NCI-H187 treated with DMSO at 0.1 percent for 48 hours (cell line): Measurements from ENCODE around the gene HERPUD2.
"Not testable (repeated sequence)": the region's sequence is repeated elsewhere in the genome, so short reads cannot be mapped to it uniquely, and the experiment has no call there.

Experiments
- DNase-seq: peaks from one replicate; lab custom pipeline; 2025; lab: John Stamatoyannopoulos, UW

HERPUD2 gene

DNA sequence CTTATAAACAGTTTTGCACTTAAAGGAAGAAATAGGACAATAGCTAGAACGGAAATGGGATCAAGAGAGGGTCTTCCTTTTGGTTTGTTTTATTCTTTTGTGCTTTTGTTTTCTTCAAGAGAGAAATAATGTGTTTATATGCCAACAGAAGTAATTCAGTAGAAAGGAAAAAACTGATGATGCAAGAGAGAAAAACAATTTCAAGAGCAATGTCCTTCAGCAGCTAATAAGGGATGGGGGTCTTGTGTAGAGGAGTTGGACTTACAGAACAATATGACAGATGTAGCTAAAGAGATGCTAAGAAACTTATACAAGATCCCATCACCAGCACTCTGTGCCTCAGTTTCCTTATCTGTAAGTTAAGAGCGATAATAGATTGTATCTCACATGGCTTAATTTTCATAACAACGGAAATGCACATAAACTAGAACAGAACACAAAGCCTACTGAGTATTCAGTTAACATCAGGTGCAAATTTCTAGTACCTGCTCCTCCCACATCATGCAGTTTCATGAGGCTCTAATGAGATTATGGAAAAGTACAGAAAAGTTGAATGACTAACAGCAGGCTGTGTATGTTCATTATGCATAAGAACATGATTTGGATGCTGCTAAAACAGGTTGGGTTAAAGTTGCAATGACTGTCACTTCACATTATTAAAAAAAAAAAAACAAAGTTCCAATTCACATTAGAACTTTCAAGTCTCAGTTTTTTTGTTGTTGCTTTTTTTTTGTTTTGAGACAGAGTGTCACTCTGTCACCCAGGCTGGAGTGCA is 17.2 kb downstream of the HERPUD2 start:
- no peak for DNase-seq

DNA sequence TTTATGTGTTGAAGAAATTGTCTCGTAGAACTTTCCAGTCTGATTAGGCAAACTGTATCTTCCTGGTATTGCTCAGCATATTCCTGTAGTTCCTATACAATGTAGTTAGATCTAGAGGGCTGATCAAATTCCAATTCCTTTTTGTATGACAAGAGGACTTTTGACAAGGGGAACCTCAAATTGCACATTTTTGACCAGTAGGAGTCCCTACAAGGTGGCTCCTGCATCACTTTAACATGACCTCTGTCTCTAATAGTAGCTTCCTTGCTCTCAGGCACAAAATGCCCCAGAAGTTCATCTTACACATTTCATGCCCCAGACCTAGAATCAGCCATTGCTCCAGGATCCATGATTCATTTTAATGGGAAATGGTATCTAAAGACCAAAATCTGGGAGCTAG is 18.7 kb downstream of the HERPUD2 start:
- DNase-seq, result no peak

DNA sequence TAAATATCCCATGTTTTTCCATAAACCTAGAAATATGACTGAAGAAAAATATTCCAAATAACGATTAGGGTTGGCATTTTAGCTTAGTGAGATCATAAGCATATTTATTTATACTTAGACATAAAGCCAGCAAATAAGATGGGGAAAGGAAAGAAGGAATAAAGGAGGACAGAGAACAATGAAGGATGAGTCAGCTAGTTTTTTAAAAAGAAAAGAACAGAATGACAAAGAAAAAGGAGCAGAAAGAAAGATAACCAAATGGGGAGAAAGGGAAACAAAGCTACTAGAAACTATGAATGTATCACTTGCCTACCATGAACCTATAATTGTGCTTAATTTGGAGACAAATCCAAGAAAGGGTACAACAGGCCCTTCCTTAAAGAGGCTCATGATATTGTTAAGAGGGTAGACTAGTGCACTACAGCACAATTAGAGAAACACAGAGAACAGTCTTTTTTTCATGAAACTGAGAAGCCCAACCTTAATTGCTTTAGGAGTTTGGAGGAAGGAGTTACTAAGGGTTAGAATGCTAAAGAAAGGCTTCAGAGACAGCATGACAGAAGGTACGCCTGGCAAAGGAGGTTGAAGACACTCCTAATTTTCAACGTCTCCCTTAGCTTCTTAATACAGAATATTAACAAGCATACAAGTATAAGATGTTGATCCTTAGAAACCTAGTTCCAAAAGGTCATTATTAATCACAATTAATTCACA is 23.9 kb downstream of the HERPUD2 start:
- no peak for DNase-seq

DNA sequence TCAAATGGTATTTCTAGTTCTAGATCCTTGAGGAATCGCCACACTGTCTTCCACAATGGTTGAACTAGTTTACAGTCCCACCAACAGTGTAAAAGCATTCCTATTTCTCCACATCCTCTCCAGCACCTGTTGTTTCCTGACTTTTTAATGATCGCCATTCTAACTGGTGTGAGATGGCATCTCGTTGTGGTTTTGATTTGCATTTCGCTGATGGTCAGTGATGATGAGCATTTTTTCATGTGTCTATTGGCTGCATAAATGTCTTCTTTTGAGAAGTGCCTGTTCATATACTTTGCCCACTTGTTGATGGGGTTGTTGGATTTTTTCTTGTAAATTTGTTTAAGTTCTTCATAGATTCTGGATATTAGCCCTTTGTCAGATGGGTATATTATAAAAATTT is 34.5 kb downstream of the HERPUD2 start:
- not testable (repeated sequence) for DNase-seq

DNA sequence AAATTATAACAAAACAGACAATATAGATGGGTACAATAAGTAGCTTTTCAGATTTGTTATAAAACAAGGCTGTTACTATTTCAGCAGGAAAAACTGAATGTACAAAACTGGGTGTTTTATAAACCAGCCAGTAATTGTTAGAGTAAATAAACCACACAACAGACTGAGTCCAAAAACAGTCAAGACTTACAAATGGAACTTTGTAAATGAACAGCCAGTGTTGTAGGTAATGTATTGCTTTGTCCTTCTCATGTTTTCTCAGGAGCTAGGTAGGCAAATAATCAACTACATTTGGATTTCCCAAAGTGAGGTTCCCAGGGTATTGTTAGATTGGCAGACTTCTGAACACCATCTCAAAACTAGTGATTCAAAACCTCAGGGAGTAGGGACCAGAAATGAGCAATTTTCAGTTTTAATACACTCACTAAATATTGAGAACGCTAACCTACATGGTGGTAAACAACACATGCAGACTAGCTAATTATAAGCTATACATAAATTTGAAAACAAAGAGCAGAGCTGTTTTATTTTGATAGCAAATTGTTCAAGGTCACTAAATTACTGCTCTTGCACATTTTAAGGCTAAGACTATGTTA is 36.2 kb downstream of the HERPUD2 start:
- no peak for DNase-seq

DNA sequence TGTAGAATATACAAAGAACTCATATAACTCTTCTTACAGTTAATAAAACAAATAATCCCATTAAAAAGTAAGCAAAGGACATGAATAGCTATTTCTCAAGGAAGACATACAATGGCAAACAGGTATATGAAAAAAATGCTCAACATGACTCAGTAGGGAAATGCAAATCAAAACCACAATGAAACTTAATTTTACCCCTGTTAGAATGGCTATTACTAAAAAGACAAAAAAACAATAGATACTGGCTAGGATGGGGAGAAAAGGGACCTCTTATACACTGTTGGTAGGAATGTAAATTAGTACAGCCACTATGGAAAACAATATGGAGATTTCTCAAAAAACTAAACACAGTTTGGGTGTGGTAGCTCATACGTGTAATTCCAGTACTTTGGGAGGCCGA is 37.8 kb downstream of the HERPUD2 start:
- no peak for DNase-seq

DNA sequence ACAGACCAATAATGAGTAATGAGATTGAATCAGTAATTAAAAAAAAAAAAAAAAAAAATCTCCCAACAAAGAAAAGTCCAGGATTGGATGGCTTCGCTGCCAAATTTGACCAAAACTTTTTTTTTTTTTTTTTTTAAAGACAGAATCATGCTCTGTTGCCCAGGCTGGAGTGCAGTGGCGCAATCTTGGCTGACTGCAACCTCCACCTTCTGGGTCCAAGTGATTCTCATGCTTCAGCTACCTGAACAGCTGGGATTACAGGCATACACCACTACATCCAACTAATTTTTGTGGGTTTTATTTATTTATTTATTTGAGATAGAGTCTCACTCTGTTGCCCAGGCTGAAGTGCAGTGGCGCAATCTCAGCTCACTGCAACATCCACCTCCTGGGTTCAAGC is 40.4 kb downstream of the HERPUD2 start:
- DNase-seq, result not testable (repeated sequence)

DNA sequence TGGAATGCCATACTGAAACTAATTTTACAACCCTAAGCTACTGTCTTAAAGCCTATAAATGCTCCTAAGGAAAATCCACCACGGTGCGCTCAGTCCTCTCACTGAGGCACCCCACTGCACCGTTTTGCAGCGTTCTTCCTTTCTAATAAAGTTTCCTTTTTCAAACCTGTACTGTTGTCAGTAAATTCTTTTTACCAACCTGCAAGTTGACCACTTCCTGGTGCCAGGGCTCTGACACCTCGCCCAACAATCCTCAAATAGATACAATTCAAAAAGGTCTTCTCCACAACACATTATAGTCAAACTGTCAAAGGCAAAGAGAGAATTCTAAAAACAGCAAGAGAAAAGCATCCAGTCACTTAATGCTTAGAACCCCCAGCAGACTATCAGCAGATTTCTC is 42.8 kb downstream of the HERPUD2 start:
- DNase-seq, result no peak

DNA sequence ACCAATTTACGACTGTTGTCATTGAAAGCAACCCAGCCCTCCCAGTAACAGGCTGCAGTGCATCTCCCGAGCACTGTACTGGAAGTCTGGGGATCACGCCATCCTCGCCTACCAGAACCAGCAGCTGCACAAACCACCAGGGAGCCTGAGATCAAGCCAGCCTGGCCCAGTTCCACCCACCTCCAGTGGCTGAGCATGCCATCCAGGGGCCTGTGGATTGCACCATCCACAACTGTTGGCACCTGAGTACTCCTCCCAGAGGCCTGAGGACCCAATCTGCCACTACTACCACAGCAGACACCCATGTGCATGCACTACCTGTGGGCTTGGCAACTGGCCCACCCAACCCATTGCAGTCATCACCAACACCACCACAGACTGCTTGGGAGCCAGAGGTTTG is 44.2 kb downstream of the HERPUD2 start:
- no peak for DNase-seq

DNA sequence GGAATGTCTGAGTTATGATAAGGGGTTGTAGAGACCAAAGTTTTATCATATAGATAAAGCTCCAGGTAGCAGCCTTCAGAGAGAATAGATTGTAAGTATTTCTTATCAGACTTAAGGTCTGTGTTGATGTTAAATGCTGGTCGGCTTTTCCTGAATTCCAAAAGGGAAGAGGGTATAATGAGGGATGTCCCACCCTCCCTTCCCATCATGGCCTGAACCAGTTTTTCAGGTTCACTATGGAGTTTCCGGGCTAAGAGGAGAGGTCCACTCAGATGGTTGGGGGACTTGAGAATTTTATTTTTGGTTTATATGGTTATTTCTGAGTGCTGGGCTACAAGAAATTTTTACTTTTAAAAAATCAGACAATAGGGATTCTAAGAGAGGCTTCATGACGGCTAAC is 45.2 kb downstream of the HERPUD2 start:
- no peak for DNase-seq

DNA sequence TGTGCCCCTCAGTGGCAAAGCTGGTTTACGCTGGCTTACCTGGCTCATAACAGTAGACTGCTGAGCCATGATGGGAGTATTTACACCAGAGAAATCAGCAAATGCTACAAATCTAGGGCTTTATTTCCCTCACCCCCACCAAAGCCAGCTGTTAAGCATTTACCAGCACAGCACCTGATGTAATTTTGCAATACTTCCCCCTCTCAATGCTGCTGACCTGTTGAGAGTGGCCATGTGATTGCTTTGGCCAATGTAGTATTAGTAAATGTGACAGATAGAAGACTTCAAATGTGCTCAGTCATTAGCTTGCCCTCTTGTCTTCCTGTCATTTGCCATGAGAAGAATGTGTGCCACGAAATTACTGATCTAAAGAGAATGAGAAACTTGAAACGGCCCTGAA is 46.6 kb downstream of the HERPUD2 start:
- DNase-seq, result no peak

DNA sequence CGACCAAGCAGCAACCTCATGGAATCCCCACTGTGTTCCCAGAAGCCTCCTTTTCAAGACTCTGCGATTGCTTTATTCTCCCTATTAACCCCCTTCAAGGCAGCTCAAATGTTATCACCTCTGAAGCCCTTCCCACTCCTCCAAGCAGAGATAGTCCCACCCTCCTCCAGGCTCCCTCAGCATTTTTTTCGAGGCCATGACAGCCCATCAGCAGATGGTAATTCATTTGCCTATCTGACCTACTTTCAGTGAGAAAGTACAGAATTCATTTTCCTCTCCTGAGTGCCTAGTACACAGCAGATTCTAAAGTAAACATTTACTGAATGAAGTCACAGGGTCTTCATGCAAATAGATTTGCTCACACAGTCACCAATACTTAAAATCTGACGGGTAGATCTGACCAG is 47.8 kb downstream of the HERPUD2 start:
- DNase-seq, result no peak

DNA sequence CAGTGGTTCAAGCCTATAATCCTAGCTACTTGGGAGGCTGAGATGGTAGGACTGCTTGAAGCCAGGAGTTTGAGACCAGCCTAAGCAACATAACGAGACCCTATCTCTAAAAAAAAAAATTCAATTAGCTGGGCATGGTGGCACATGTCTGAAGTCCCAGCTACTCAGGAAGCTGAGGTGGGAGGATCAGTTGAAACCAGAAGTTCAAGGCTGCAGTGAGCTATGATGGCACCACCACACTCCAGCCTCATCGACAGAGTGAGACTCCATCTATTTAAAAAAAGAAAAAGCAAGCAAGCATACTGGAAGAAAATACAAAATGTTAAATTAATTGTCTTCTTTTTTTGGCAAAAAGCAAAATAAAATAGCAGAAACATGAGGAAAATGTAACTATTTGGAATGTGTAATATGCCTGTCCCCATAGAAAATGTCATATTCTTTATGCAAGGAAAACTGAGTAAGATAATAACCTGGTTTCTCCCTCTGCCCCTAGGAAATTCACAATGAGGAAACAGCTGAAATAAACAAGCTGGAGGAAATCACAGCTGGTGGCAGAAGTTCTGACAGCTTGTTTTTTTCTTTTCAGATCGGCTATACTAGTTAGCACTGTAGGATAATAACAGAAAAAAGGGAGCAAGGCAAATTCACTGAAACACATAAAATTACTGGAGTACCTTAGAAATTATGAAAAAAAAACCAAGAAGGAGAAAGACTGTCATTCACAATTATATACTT is 48.5 kb downstream of the HERPUD2 start:
- no peak for DNase-seq

DNA sequence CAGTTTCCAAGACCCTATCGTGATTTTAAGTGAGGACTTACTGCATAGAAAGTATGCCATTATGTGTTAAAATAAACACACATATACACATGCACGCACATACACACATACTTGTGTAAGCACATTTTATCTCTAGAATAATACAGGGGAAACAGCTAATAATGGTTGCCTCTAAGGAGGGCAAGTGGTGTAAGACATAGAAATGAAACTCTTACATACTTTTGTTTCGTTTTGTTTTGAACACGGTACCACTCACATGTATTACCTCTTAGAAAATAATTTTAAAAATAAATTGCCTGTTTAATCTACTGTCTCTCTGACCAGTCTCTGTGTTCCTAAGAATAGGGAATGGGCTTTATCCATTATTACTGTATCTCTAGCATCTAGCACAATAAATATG is 49.2 kb downstream of the HERPUD2 start:
- no peak for DNase-seq

DNA sequence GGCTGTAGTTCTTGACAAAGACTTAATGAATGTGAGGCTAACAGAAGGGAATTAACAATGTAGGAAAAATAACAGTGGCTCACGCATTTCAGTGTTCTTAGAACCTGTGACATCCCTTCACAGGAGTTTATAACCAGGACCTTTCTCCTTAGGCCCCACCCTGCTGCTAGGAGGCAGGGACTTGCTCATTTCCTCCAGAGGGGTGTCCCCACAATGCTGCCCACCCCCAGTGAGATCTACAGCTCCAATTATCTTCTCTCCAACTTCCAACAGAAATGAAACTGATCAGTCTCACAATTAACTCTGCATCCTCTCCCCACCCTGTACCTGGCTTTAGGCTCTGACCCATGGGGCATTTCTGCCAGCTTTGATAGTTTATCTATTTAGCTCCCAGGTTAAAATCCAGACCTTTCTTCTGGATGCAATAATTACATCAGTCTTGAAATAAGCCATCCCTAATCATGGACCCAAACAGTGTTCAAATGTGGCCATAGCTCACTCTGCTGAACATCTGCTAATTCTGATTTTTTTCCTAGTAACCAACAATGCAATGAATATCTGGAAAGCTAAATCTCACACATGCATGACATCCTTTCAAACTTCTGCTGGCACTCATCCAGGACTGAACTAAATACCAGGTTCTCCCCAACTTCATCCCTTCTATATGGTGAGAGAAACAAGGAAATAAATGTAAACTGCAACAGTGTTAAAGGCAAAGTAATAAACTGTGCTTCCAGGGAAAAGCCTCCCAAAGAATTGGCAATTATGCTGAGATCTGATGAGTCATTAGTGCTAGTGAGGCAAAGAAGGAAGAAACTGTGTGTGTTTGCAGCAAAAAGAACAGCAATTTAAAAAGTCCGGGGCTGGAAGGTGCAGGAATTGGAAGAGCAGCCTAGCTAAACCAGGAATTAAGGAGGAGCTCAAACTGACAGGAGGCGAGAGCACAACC is 64.6 kb downstream of the HERPUD2 start:
- DNase-seq, result no peak

DNA sequence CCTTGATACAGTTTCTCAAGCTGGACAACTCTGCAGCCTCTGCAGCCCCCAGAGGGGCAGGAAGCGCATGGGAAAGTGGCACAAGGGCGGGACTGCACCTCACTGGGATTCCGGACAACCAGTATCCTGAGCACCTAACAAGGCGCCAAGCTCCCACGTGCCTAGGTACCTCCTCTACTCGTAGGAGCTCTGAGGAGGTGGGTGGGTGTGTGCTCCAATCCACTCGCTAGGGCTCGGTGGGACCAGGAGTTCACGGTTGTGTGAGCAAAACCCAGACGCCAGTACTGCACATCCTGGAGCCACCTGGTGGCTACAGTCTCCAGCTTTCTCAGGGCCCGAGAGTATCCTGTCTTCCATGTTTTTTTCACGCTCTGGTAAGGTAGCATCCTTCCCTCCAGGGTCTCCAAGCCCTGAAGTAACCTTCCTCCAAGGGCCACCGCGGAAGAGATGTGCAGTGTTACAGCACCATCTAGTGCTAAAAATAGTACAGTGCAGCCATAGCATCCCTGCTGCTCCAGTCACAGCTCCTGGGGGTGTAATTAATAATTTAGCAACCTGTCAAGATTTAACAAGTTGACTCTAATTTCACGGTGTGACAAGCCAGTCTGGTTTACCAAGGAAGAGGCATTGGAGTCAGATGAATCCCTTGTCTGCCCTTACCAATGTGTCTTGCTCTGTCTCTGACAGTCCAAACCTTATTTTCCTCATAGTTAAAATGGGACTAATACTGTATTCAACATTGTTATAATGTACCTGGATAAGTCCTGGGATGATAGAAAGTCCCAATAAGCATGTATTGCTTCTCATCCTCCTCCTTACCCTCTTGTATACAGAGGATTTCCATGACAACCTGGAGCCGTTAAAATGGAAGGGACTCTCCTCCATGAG is 70.4 kb downstream of the HERPUD2 start:
- no peak for DNase-seq

DNA sequence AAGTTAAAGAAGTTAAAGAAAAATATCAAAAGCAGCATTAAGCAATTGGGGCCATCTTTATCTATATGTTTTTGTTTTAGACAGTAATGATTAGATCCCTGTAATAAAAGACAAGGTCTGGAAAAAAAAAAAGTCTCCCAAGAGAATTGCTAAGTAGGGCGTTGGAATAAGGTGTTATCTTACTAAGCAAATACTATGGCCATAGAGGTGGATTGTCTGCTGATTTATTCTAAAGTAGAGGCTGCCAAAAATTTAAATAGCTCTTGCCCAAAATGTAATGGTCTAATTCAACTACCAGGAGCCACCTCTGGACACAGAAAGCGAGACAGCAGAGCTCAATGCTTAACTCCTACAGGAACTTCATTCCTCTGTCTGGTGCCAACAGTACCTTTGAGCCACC is 71.6 kb downstream of the HERPUD2 start:
- DNase-seq, result no peak

DNA sequence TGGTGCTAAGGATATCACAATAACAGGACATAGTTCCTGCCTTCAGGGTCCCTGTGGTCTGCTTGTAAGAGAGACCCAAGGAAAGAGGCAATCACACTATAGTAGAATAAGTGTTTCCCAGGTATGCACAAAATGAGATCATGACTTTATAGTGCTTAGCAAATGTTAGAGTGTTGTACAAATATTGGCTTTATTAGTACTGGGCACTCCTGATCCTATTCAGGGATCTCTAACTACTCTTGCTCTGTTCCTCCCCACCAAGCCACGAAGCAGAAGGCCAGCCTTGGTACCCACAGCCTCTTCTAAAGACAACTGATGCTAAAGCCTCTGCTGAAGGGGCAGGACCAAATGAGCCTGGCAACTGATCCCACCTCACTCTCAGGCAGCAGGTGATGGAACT is 75.1 kb downstream of the HERPUD2 start:
- DNase-seq, result no peak

DNA sequence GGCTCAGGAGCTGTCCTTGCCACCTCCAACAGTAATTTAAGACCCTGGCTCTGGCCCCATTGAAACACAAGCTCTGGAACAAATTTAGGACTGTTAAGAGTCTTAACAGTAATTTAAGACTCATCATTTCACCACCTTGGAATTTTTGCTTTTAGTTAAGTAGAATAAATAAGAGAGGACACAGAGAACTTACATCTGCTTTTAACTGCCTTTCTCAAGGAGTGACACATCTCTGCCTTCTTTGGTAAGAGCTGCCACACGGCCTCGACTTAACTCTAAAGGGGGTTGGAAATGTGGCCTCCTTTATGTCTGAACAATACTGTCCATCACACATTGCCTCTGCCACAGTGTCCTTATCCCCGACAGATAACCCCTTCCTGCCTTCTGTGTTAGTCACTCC is 77.9 kb downstream of the HERPUD2 start:
- DNase-seq, result no peak

DNA sequence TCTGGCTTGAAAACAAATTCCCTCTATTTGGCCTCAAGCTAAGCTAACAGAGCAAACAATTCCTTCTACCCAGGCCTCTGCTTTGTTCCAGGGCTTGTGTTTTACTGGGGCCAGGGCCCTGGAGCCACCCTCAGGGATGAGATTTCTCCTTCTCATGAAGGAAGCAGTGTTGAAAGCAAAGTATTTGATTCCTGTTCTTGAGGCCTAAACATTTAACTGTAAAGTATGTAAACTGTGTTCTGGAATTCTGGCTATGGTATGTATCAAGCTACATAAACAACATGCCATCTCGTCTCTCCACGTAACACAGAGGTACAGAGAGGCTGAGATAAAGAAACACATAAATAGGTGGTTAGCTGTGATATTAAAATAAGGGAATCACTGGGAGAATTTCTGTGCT is 81.8 kb downstream of the HERPUD2 start:
- no peak for DNase-seq

DNA sequence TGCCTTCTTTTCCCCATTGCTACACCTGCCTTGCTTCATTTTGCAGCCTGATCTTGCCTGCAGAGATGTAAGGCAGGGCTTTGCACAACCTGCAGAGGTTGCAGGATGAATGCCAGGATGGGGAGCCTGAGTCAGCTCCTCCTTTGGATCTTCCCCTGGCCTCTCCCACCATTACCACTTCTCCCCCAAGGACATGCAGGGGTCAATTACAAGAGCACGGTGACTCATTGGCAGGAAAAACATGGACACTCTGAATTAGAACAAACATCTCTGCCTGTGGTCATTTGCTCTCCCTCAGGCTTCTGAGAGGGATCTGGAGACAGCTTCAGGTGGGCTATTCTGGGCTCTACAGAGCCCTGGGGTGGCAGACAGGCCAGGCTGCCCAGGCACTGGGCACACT is 89.2 kb downstream of the HERPUD2 start:
- DNase-seq, result no peak
